DMS53 treated with DMSO at 0.1 percent for 48 hours (cell line): Measurements from ENCODE around the gene GCK.
A peak's percentile ranks its signal among the peaks of the same experiment; 100 is the strongest.

Experiments used
- DNase-seq: peaks from one replicate; lab custom pipeline; 2025; ENCODE audit not compliant: unreplicated experiment; lab: John Stamatoyannopoulos, UW

The GCK gene

GRCh38 chr7:44189286-44189992, at the start of gene GCK:
Gene GCK, minus strand, starts transcription at chr7:44189439. Its CDS starts 486 bp downstream, at chr7:44188953.
- DNase-seq: peak; percentile 30

- DNase-seq: no peak
Measured at GRCh38 chr7:44238116-44238695, 49.0 kb upstream of the GCK start.

DNA sequence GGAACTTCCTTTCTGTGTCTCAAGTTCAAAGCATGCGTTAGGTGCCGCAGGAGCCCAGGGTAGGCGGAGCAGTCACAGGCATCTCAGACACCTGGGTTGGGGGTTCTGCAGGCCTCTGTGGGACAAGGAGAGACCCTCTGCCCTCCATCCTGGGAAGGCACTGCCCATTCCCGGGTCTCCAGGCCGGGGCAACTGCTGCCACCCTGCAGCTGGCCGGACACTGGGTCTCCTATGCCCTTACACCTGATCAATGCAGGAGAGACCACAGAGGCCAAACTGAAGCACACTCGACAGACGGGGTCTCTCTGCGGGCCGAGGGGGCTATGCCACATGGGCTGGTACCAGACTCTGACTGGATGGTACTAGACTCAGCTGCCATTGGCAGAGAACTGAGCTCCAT, 48.5 kb upstream of the GCK start:
- no peak for DNase-seq

DNA sequence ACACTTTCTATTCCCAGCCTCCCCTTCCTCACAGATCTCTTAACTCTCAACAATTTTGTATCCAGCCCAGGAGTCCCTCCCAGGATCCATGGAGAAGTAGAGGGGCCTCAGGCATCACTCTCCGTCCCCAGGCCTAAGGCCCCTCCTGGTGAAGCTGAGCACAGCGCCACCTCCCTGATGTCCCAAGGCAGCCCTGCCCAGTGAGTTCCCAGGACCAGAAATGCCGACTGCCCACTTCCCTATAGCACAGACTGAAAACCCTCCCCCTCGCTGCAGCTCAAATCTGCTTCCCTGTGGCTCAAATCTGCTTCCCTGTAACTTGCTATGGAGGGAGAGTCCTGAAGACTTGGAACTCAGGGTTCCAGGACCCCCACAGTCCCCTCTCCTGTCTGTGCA, 47.1 kb upstream of the GCK start:
- no peak for DNase-seq

GRCh38 chr7:44235582-44236332, 46.5 kb upstream of the GCK start:
- DNase-seq: no peak

- DNase-seq: no peak
Measured at GRCh38 chr7:44235066-44235465, 45.8 kb upstream of the GCK start.

- DNase-seq: no peak
Measured at GRCh38 chr7:44232901-44233715, 43.9 kb upstream of the GCK start.

DNA sequence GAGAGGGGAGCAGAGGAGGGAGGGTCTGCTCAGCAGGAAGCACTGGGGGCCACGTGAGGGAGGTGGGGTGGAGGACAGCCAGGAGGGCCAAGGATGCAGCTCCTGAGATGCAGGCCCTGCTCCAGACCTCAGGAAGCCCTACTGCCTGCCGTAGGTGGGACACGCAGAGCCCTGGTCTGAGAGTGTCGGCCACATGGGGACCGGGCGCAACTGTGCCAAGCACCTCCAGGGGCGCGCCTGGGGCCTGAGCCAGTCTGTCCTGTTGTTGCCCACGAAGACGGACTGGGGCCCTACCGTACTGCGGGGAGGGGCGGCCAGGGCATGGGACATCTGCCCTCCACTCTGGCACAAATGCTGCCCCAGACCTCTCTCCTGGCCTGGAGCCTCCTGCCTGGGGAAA, 43.2 kb upstream of the GCK start:
- DNase-seq: no peak

DNA sequence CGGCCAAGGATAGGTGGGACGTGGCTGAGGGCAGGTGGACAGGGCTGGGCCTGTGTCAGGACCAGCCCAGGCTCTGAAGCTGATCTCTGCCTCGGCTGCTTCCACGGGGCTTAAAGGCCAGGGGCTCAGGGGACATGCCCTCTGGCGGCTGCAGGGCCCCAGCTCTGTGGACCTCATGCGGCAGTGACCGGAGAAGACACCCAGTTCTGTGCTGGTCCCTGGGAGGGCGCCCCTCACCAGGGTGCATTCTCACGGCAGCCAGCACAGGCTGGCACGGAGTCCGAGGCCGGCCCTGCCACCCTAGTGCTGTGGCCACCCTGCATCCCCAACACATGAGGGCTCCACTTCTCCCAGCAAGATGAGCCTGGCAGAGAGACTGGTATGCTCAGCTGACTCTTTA, 41.8 kb upstream of the GCK start:
- DNase-seq: no peak

GRCh38 chr7:44230286-44230685, 41.0 kb upstream of the GCK start:
- DNase-seq: no peak

GRCh38 chr7:44229546-44230105, 40.4 kb upstream of the GCK start:
- DNase-seq: no peak

DNA sequence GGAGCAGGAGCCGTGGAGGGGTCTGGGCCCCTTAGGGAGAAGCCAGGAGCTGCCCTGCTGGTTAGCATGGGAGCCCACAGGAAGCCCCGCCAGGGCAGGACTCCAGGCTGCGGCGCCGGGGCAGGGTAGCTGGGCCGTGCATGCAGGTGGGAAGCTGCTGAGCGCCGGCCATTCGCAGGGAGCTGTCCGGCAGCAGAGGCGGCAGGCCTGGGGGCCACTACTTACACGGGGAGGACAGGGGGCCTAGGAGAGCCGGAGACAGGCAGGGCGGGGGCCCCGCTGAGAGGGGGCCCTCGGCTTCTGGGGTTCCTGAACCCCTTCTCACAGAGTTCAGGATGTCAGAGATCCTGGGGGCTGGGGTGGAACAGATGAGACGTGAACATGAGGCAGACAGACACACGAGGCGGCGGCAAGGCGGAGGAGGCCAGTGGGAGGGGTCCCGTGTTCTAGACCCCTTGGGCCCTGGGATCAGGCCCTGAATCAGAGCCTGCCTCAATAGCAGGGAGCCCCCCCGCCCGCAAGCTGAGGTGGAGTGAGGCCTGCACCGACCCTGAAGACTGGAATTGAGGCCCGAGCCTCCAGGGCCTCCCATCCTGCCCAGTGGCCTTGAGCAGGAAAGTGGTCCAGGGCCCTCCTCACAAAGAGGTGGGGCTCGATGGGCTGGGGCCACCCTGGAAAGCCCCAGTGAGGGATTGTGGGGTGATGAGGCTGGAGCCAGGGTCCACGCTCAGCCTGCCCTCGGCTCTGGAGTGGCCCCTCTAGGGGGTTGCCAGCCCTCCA, 39.5 kb upstream of the GCK start:
- DNase-seq: no peak

DNA sequence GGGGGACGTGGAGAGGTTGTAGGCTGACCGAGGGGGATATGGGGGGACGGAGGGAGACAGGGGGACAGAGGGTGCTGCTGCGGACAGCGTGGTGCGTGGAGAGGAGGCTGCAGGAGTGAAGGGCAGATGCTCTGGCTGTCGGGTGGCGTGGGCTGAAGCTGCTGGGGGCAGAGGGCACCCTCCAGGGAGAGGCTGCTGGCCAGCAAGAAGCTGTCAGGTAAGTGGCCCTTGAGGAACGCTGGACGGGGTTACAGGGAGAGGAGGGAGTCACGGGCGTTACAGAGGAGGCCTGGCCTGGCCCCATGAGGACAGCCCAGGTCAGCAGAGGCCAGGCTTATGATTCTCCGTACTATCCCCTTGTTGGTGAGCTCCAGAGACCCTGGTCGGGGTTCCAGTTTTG, 38.7 kb upstream of the GCK start:
- DNase-seq: no peak

DNA sequence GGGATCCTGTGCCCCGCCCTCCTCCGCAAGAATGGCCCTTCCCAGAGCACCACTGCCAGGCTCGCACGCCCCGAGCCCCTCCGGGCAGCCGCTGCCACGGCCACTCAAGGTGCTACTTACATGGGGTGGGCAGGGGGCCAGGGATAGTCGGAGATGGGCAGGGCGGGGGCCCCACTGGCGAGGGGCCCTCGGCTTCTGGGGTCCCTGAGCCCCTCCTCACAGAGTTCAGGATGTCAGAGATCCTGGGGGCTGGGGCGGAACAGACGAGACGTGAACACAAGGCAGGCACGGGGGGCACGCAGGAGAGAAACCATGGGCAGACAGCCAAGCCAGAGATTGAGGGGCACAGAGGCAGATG, 37.1 kb upstream of the GCK start:
- DNase-seq: no peak

DNA sequence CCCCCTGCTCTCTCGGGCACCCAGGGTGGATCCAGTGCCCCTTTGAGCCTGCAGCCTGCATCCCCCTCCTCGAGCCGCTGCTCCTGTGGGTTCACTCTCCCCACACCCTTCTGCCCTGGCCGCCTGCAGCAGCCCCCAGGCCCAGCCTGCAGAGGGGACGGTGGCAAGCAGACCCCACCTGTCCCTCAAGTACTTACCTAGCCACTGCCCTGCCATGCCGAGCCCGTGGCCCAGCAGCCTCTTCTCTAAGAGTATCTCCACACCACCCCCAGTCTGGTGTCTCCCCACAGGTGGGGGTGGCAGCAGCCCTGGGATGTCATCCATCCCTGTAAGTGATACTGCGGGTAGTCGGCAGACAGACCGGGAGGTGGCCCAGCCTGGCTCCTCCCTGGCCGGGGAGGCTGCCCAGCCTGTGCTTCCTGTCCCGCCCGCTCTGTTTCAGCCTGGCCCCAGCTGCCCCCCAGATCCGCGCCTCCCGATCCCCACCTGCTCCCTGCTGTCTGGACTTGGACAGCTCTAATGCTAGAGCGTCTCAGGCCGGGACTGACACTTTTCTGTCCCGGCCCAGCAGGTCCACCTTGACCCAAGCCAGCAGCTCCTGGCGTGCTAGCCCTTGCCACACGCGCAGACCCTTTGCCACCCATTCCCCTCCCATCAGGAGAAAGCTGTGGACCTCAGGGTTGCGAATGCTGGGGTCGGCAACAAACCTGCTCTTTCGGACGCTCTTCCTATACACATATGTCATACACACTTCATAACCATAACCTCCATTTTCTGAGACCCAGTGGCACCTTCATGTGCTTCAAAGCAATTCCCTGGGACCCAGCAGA, 36.5 kb upstream of the GCK start:
- peak; percentile 66 for DNase-seq

DNA sequence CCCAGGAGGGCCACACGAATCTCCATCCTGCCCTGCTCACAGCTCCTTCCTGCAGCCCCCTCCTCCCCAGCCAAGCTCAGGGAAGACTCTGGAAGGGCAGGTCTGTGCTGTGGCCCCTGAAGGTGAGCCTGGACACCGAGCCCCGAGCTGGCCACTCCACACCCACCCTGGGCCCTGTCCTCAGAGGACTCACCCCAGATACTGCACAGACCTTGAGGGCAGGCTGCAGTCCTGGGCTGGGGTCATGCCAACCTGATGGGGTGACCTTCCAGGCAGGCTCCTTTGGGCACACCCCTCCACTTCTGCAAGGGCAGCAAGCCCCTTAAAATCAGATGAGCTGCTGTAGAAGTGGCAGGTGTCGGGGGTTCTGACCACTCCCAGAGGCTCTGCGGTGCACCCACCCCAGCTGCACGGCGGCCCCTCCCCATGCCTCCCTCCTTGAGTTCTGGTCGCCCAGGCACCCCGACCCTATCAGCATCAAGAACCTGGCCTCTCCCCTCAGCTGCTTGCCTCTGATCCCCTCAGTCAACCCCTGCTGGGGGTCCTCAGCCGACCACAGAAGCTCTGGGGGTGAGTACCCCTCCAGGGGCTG, 35.8 kb upstream of the GCK start:
- DNase-seq: no peak

DNA sequence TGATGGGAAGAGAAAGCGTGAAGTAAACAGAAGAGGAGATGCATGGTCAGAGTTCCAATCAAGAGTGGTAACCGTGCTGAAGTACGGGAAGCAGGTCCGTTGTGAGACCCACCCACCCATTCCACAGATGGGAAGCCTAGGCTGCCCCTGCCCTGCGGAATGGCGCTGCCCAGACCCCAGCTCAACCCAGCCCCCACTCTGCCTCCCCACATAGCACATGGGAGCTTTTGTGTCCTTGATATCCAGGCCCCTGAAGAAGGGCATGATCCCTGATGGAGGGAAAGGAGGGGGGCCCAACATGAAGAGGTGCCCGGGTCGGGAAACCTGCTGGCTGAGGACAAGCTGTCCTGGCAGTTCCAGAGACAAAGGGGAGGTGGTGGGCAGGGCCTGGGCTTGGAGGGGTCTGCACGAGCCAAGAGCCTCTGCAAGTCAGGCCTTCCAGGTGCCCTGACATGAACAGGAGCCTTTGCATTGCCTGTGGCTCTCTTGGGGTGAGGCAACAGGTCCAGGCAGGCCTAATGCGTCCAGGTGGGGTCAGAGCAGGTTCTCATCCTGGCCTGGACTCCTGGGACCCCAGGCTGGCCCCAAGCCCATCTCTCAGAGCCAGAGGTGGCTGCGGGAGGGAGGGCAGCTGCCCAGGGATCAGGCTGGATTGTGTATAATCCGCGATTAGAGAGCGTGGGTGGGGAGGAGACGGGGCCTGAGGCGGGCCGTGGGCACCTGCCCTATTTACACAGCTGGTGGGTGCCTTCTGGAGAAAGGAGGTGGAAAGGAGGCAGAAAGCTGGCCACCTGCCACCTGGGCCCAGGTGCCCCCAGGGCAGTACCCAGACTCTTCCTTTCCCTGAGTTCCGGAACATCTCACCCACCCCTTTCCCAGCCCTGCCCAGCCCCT, 35.1 kb upstream of the GCK start:
- peak; percentile 58 for DNase-seq

DNA sequence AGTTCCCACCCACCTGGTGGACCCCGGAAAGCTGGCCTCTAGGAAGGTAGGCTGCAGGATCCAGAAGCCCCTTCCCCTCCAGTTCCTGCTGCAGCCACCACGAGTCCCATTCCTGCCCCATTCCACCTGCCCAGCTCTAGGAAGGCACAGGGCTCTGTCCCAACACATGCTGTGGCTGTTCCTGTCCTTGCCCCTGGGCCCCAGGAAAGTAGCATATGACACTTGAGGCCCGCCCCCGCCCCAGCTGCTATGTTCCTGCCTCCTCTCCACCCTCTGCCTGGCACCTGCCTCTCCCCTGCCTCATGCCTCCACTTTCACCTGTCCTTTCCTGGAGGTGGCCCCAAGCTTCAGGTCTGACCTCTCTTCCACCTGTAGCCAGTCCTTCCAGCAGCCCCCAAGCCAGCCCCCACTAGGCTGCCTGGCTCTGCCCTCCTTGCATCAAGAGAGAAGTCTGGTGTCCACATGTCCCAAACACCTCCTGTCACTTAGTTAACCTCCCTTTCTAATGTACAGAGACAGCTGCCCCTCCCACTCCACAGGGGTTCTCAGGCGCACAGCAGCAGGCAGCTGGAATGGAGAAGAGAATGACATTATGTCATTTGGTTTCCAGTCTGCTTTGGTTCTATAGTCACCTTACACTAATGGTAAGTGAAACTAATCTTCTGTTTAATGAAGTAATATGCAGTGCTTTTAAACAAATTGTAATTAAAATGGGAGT, 34.3 kb upstream of the GCK start:
- peak; percentile 69 for DNase-seq
